HG02588 (cell line): ENCODE measurements around the gene RTCB.
"Not testable (repeated sequence)": the region's sequence is repeated elsewhere in the genome, so short reads cannot be mapped to it uniquely, and the experiment has no call there.

Source experiments
- ATAC-seq: cut with Tn5 transposase; IDR thresholded peaks from one replicate; pipeline ENCODE4 v1.9.1; 2021; ENCODE audit warnings: mild to moderate bottlenecking, moderate library complexity; ENCODE audit not compliant: unreplicated experiment

The RTCB gene

DNA sequence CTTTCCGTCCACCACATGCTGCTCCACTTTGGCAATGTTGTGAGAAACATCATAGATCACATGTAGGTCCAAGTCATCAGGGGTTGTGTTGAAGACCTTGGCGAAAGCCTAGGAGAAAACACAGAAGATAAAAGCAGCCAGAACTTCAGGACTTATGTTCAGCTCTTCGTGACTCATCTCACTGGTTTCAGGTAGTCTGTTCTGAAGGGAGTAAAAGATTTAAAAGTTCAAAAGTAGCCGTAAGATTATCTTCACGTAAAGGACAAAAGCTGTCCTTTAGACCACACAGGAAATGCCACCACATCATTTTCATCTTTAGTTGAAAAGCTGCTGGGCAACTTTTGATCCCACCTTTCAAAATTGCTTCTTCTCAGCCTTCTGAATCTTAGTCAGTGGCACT is 16.9 kb downstream of the RTCB start:
- ATAC-seq: no peak

DNA sequence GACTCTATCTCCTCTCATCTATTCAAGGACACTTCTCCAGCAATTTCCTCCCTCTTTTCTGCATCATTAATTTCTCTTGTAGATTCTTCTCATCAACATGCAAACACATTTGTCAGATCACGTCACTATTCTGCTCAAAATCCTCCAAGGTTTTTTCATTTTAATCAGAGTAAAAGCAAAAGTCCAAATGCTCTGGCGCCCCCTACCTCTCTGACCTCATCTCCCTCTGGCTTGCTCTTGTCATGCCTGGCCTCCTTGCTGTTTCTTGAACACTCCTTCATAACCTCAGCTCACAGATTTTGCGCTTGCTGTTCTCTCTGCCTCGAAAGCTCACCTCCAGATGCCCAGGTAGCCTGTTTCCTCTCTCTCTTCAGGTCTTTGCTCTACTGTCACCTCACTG is 22.4 kb downstream of the RTCB start:
- no peak for ATAC-seq

DNA sequence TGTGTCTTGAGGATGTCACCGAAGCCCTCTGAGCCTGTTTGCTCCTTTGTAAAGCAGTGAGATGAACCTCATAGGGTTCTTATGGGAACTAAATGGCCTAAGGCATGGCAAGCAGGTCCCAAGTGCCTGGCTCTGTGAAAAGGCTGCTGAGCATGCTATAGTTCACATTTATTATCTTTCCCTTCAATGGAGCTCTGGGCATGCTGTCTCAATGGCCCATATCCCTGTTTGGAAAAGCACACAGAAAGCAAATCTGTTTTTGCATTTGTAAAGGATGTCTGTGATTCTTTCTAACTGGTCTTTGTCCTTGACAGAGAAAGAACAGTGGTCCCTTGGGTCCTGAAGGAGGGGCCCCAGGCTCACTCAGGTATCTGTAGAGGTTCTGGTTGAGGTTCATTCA is 26.4 kb downstream of the RTCB start:
- ATAC-seq: no peak

DNA sequence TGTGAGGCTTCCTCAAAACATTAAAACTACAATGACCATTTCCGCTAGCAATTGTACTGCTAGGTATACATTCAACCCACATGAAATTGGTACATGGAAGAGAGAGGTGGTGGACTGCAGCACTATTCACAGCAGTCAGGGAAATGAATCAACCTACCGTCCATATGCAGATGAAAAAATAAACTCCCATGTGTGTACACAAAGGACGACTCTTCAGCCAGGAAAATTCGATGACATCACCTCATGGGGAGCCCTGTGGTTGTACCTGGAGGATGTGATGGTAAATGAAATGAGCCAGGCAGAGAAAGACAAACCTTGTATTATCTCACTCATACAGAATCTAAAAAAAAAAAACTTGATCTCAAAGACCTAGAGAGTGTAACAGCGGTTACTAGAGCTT is 31.1 kb downstream of the RTCB start:
- no peak for ATAC-seq

DNA sequence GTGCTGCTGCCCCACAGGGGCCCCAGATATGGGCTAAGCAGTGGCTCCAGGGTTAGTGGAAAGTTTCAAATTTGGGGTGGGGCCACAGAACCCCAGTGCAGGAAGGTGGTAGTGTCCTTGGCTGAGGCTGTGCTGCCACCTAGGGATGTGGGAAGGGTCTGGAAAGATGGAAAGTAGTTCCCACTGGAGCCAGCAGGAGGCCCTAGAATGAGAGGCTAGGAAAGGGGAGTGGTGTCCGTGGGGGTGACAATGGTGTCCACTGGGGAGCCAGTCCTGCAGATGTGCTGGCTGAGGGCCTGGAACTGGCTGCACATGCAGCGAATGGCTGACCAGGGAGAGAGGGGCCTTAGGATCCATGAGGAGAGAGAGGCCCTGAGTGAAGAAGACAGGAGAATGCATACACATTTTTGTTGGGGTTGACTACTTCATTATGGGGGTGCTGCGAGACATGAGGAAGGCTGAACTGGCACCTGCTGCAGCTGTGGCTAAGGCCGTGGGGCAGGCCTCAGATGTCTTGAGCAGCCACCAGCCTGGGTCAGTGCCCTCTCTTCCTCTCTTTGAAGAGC is 33.3 kb downstream of the RTCB start:
- no peak for ATAC-seq

DNA sequence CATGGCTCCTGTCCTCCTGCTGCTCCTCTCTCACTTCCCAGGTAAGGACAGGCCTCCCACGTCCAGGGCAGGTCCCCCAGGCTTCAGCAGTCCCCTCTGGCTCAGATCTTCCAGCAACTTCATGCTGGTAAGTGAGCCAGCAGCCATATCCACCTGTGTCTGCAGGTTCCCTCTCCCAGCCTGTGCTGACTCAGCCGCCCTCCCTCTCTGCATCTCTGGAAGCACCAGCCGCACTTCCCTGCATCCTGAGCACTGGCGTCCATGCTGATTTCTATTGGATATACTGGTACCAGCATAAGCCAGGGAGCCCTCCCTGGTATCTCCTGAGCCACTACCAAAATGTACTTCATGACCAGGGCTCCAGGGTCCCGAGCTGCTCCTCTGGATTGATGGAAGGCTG is 35.4 kb downstream of the RTCB start:
- ATAC-seq: no peak

DNA sequence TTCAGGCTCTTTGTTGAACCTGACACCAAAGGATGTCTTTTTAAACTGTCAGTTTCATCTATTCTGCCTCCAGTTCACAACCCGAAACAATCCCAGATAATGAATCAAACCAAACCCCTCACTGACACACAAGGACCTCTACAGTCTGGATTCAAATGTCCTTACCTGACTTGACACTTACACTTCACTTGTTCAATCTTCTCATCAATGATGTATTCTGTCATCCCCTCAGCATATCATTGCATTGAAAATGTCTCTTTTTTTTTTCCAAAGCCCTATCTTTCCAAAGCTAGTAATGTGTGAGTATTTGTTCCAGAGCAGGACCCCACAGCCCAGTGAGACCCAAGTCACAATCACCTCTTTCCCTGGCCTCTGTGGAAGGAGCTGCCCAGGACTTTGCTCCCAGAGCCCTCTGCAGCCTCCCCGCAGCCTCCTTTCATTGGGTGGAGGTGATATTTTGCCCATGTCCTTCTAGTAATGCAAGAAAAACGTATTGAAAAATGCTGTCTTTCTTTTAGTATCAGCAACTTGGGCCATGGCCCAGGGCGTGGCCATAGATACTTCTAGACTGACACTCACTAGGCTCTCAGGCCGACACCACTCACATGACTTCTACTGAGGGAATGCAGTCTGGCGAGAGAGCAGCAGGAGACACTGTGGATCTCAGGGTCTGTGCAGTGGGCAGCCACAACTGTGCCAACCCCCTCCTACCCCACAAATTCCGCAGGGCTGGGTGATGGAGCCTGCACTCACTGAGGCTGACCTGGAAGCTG is 36.2 kb downstream of the RTCB start:
- ATAC-seq: no peak

DNA sequence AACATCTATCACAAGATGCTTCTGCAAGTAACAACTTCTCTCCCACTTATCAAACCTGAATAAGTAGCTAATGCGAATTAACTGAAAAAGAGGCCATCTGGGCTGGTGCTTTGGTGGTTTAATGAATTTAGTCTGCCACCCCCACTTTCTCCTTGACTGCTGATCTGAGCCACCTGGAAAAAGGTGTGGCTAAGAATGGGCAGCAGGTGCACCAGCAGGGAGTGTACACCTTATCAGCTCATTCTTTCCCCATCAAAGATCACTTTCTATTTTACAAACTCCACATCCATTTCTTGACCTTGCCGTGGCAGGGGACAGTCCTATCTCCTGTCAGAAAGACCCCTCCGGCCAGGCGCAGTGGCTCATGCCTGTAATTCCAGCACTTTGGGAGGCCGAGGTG is 47.8 kb downstream of the RTCB start:
- no peak for ATAC-seq

DNA sequence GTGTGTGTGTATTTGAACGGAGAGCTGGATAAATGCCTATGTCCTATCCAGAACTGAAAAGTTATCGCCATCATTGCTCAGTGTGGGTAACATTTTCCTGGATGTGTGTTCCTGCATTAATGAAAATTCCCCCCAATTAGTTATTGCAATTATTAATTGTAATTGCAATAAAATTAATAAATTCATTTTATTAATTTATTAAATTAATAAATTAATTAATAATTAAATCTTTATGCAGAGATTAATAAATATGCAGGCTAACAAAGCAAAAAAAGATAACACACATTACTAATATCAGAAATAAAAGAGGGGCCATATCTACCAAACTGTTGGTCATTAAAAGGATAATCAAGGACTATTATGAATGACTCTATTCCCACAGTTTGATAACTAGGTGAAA is 50.8 kb downstream of the RTCB start:
- no peak for ATAC-seq

DNA sequence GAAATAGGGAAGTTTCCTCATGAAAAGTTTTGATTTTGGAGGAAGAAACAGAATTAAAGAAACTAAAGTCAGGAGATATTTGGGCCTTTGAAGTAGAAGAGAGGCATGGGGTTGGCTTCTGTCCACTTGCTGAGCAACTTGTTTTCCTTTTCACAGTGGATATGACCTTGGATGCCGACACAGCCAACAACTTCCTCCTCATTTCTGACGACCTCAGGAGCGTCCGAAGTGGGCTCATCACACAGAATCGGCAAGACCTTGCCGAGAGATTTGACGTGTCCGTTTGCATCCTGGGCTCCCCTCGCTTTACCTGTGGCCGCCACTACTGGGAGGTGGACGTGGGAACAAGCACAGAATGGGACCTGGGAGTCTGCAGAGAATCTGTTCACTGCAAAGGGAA is 52.0 kb downstream of the RTCB start:
- not testable (repeated sequence) for ATAC-seq

DNA sequence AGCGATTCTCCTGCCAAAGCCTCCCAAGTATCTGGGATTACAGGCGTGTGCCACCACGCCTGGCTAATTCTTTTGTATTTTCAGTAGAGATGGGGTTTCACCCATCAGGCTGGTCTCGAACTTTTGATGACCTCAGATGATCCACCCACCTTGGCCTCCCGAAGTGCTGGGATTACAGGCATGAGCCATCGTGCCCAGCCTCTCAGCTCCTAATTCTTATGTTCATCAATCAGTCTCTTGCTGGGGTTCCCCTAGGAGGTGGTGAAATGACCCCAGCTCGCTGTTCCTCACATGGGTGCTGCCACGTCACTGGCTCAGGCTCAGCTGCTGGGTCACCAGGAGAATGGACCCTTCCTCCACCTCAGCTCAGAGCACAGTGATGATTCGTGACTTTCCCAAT is 54.5 kb downstream of the RTCB start, which contains the start of gene RFPL3:
TSS of gene RFPL3 (plus strand) at position 301 of the 400 bp plus-strand sequence. CDS start 205 bp downstream, outside the sequence.
- not testable (repeated sequence) for ATAC-seq

DNA sequence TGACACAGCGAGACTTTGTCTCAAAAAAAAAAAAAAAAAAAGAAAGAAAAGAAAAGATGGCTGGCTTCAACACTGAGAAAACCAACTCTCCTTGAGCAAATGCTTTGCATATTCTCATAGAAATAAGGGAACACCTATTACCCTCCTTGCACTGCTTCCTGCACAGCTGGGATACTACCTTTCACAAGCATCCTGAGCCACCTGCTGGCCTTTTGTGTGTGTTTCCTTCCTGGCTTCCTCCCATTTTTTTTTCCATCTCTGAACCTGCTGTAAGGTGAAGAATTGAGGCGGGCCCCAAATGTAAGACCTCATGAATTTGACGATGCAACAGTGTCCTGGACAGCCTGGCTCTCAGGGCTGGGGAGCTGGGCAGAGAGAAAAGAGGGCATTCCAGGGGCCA is 56.3 kb downstream of the RTCB start:
- ATAC-seq: no peak

DNA sequence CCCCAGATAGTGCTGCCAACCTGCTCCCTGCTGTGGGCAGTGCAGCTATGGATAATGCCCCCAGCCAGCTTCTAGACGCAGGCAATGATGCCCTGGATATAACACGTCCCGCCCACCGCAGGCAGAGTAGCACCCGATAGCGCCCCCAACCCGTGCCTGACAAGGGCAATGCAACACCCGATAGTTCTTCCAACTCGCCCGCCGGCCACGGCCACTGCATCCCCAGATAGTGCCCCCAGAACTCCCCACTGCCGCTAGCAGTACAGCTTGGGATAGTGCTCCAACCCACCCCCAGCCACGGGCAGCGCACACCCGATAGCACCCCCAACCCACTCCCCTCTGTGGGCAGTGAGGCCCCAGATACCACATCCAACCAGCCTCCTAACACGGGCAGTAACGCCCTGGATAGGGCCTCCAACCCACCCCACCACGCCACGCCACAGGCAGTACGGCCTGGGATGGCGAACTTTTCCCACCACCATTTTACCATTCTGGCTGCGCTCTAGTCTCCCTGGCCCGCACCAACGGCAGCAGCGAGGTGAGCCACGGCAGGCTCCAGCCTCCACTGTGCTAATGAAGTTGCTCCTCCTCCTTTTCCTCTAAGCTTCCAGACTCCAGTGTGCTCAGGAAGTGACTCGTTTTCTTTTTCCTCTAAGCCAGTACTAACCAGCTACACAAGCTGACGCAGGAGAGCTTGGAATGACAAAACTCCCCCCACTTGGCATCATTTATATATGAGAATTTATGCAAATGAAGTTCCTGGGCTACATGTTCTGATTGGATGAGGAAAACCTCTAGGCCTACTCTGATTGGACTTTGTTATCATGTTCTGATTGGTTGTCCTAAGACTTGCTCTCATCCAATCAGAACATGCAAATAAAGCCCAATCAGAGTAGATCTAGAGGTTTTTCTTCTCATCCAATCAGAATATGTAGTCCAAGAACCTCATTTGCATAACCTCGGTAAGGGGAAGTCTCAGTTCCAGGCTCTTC is 57.4 kb downstream of the RTCB start:
- ATAC-seq: no peak

DNA sequence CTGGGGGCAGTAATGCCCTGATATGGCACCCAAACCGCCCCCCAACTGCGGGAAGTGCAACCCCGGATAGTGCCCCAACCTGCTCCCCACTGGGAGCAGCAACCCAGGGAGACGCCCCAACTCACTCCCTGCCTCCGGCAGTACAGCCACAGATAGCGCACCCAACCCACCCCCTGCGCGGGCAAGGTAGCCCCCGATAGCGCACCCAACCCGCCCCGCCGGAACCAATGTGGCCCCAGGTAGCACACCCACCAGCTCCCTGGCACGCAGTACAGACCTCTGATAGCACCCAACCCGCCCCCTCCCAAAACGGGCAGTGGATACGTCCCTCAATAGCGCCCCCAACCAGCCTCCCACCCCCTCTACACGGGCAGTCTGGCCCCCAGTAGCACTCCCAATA is 58.2 kb downstream of the RTCB start:
- ATAC-seq: no peak

DNA sequence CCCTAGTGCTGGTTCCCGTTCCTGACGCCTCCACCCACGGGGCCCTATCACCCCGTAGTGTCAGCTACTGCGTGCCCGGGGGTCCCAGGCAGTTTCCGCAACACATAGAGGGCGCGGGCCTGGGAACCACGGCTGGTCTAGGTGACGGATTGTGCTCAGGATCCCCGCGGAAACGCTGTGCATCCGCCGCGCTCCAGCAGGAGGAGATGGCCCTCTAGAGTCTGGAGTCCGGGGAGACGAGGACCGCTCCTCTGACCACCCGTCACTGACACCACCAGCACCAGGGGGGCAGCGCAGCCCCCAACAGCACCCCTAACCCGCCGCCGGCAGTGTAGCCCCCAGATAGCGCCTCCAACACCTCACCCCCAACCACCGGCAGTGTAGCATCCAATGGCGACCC is 58.8 kb downstream of the RTCB start:
- no peak for ATAC-seq

DNA sequence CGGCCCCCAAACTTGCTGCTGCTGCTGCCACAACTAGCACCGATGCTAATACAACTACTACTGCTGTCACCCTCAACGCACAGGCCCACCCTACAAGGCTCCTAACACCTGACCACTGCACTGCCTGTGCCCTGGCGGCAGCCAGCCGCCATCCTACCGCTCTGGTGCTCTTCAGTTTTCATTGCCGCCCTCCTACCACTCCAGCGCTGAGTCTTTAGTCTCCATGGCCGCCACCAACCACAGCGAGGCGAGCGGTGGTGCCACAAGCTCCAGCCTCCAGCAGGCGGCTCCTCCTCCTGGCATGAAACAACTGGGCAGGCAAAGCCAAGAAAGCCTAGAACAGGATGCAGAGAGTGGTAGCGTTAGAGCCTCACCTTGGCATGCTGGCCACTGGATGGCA is 59.4 kb downstream of the RTCB start:
- ATAC-seq: no peak

DNA sequence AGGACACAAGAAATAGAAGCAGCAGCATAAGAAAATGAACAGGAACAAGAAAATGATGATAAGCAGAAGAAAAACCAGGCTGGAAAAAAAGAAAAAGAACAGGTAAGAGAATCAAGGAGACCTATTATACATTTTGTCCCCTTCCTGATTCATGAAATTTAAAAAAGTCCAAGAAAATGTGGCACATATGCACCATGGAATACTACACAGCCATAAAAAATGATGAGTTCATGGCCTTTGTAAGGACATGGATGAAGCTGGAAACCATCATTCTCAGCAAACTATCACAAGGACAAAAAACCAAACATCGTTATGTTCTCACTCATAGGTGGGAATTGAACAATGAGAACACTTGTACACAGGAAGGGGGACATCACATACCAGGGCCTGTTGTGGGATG is 60.2 kb downstream of the RTCB start:
- not testable (repeated sequence) for ATAC-seq

DNA sequence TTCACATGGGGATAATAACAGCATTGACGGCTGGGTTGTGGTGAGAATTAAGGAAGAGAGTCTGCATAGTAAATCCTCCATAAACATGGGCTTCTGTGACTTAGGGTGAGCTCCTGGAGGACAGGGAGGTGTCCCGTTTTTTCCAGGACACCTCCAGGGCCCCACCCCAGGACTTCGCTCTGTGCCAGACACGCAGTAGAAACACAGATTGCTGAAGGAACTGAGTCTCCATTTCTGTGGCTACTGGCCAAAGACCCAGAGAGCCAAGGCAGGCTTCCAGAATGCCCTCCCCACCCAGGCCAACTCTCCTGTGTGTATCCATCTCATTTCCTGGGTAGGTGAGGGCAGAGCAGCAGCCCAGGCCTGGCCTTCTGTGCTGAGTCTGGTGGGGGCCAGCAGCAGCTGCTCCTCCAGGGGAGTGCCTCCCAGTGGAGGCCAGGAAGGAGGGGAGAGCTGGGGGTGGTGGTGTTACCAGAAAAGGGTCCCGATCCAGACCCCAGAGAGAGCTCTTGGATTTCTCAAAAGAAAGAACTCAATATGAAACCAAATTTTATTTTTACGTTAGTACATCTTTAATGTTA is 63.9 kb downstream of the RTCB start:
- ATAC-seq: no peak

DNA sequence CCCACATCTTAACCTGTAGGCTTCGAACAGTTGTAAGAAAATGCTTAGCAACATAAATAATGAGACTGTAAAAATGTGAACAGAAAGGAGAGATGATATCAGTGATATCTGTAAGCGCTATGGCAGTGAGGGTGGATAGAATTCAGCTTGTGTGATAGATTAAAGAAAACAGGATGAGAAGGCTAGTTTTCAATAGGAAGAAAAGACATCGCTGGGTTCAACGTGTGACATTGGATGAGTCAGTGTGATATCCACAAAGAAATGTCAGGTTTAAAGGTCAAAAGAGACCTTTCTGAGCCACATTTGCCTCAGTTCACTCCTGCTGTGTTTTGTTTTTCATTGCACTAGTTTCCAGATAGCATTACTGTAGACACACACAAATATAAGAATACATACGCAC is 68.1 kb downstream of the RTCB start:
- ATAC-seq: no peak

DNA sequence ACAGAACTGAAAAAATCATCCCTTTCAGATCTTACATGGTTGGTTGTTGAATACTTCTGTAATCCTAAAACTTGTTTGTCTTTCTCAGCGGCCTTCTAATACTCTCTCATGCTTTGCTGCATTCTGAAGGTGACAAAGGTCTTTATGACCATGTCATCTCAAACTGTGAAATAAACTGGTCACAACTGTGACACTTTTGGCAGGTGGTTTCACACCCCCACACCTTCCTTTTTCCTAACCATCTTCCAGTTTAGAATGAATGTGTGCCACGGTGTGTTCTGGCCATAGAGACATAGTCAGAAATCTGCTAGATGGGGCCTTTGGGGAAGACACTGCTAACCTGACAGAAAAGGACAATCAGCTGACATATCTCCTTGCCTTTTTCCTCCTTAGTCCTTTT is 69.1 kb downstream of the RTCB start:
- ATAC-seq: no peak

DNA sequence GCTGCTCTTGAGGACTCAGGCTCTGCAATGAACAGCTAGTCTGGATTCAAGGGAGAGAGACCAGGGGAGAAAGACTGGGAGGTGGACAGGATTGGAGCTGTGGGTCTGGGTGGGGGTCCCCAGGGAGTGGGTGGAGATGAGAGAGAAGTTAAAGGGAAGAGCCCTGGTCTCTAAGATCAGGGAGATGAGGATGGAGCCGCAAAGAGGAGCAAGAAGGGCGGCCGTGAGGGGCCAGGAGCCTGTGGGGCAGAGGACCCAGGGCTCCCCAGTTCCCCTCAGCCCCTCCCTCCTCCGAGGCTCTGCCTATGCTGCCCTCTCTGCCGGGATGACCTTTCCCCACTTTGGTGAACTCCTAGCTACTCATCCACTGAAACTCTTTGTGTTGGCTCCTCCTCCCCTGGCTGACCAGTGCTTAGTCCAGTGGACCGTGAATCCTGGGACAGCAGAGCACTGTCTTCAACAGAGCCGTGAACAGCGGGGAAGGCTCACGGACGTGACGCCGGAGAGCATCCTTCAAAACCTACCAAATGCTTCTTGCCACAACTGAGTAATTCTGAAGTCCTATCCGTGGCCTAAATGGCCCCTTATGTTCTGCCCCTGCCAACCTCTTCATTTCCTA is 70.8 kb downstream of the RTCB start:
- no peak for ATAC-seq
